NT2/D1 (cell line): ENCODE results near the gene ALOX5.

Experiments used
- SUZ12 ChIP-seq: IDR thresholded peaks from 2 replicates; pipeline ENCODE4 v1.6.1; 2011; ENCODE audit not compliant: insufficient read length, insufficient read depth; ENCODE audit errors: extremely low read depth
- YY1 ChIP-seq: IDR thresholded peaks from 2 replicates; pipeline ENCODE4 v1.6.1; 2011; ENCODE audit not compliant: insufficient read length, insufficient read depth
- ZNF274 ChIP-seq: IDR thresholded peaks from 2 replicates; pipeline ENCODE4 v1.6.1; 2011; ENCODE audit warnings: mild to moderate bottlenecking, low read depth, low read length

DNA sequence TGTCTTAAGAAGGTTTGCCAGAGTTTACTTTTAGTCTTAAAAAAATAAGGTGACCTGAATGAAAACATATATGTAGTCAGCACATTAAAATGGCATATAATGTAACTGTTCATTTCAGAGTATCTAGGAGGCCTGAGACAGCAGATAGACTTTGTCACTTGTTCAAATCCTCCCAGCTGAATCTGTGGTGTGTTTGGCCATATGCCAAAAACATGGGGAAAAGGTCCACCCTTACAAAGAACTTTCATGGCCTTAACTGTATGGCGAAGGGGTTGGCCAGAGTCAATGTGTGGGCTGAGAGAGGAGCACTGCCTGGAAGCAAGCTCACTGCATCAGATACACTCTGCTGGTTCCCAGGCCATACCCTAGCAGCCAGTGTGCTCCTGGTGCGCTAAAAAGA, 113.7 kb downstream of the ALOX5 start:
- TF ChIP-seq YY1 (no peak), ZNF274 (no peak), SUZ12 (no peak)
